Activated naive CD4-positive, alpha-beta T cell treated with anti-CD3 and anti-CD28 coated beads, Interleukin-2, amount 10 ng/mL, durations not matched to agents 7 days and 5 days (primary cell): ENCODE results near the gene PNPLA1.

ENCODE experiments used
- CTCF ChIA-PET: fragments of 350-600 bp; sonication (Branson Sonifier 250); formaldehyde crosslinking; loops from one replicate; lab custom pipeline; 2021; ENCODE audit warnings: antibody characterized with exemption; lab: Charles Lee
- DNase-seq: peaks from one replicate; pipeline ENCODE4 v3.0.0-alpha.2; 2020
- H3K27ac Mint-ChIP-seq: one replicate; pipeline ENCODE4 v1.8.0; 2021; ENCODE audit warnings: mild to moderate bottlenecking, moderate library complexity, mixed read lengths
- H3K27me3 Mint-ChIP-seq: one replicate; pipeline ENCODE4 v1.8.0; 2021; ENCODE audit warnings: mild to moderate bottlenecking, mixed read lengths
- H3K36me3 Mint-ChIP-seq: one replicate; pipeline ENCODE4 v1.8.0; 2021; ENCODE audit warnings: mixed read lengths
- H3K4me1 Mint-ChIP-seq: one replicate; pipeline ENCODE4 v1.8.0; 2021; ENCODE audit warnings: mixed read lengths
- H3K4me3 Mint-ChIP-seq: one replicate; pipeline ENCODE4 v1.8.0; 2021; ENCODE audit warnings: mild to moderate bottlenecking, moderate library complexity, mixed read lengths
- H3K9me3 Mint-ChIP-seq: one replicate; pipeline ENCODE4 v1.8.0; 2021; ENCODE audit warnings: mixed read lengths

Gene PNPLA1

DNA sequence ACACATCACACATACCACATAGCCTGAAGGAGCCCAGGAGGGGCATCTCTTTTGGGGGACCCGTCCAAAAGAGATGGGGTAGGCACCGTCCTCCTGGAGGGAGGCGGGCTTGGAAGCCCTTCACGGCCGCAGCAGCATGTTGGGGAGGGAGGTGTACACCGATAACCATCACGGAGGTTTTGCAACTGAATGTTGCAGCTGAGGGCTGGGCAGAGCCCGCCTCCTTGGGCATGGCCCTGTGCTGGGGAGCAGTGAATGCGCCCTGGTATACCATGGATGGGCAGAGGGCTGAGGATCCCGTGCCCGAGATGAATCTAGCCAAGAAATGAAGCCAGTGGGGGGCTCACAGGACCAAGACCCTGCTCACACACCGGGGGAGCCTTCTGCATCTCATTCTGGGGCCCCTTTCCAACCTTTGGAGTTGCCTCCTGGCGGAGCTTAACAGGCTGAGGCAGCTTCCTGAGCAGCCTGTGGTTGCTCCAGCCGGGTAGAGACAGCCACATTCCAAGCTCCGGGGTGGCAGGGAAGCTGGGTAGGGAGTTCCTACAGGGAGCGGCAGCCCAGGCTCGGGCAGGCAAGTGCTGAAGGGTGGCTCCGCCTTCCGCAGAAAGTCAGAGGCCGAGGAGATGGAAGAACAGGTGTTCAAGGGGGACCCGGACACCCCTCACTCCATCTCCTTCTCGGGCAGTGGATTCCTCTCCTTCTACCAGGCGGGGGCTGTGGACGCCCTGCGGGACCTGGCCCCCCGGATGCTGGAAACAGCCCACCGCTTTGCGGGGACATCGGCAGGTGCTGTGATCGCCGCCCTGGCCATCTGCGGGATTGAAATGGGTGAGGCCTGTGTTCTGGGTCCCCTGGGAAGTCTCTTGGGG, at the start of gene PNPLA1:
Gene PNPLA1, plus strand, starts transcription at position 227 of the 872 bp plus-strand sequence. Its CDS starts 400 bp downstream, at position 627.
- Mint-ChIP-seq H3K36me3 (no peaks in the 10 kb centered on the region), H3K27me3 (peaks cover 47% of the 10 kb centered on the region), H3K4me3 (no peak within 1 kb of the TSS), H3K9me3 (peaks cover 4% of the 10 kb centered on the region), H3K4me1 (no peaks in the 10 kb centered on the region), H3K27ac (no peak within 1 kb of the TSS)
- DNase-seq = no peak
- CTCF ChIA-PET = no interaction called here

DNA sequence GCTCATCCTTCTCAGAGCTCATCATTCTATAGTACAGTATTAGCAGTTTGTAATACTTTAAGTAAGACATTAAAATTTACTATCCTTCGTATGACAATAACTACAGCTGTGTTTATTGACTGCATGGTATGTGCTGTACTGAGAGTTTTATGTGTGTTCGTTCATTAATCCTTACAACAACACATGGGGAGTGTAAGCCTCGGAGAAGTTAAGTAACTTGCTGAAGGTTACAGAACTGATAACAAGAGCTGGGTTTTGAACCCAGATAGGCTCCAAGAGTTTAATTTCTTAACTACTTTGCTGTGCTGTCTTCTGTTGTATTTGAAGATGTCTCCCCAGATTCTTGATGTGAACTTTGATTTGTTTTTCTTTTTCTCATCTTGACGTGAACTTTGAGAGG, 49.6 kb upstream of the PNPLA1 start:
- Mint-ChIP-seq H3K36me3 (peaks cover 35% of the 10 kb centered on the region), H3K27me3 (no peaks in the 10 kb centered on the region), H3K4me1 (no peaks in the 10 kb centered on the region), H3K27ac (no peak overlapping the region), H3K4me3 (no peak overlapping the region), H3K9me3 (no peaks in the 10 kb centered on the region)
- CTCF ChIA-PET = no interaction called here
- no peak for DNase-seq

GRCh38 chr6:36221674-36222073, 48.2 kb upstream of the PNPLA1 start:
- H3K9me3 Mint-ChIP-seq = no peaks in the 10 kb centered on the region
- CTCF ChIA-PET = interaction anchor here (1.0 kb wide), 1 partner anchor 80 kb away, joined by 3 read pairs; no protein-coding TSS in a partner anchor
- H3K27ac Mint-ChIP-seq = no peak overlapping the region
- H3K27me3 Mint-ChIP-seq = no peaks in the 10 kb centered on the region
- peaks cover 37% of the 10 kb centered on the region for H3K36me3 Mint-ChIP-seq
- no peaks in the 10 kb centered on the region for H3K4me1 Mint-ChIP-seq
- no peak overlapping the region for H3K4me3 Mint-ChIP-seq
- DNase-seq = no peak

GRCh38 chr6:36222924-36223323, 46.9 kb upstream of the PNPLA1 start:
- Mint-ChIP-seq H3K27me3 (no peaks in the 10 kb centered on the region), H3K9me3 (no peaks in the 10 kb centered on the region), H3K36me3 (peaks cover 33% of the 10 kb centered on the region), H3K4me1 (no peaks in the 10 kb centered on the region), H3K27ac (no peak overlapping the region), H3K4me3 (no peak overlapping the region)
- no peak for DNase-seq
- CTCF ChIA-PET = no interaction called here

GRCh38 chr6:36223706-36224105, 46.2 kb upstream of the PNPLA1 start:
- no peak for DNase-seq
- no peak overlapping the region for H3K4me3 Mint-ChIP-seq
- no peaks in the 10 kb centered on the region for H3K9me3 Mint-ChIP-seq
- H3K4me1 Mint-ChIP-seq = no peaks in the 10 kb centered on the region
- no peak overlapping the region for H3K27ac Mint-ChIP-seq
- CTCF ChIA-PET = interaction anchor here (0.7 kb wide), 1 partner anchor 235 kb away, joined by 3 read pairs; no protein-coding TSS in a partner anchor
- H3K27me3 Mint-ChIP-seq = no peaks in the 10 kb centered on the region
- peaks cover 35% of the 10 kb centered on the region for H3K36me3 Mint-ChIP-seq

GRCh38 chr6:36224918-36225461, 44.9 kb upstream of the PNPLA1 start:
- H3K9me3 Mint-ChIP-seq = no peaks in the 10 kb centered on the region
- peaks cover 37% of the 10 kb centered on the region for H3K36me3 Mint-ChIP-seq
- DNase-seq = no peak
- H3K27me3 Mint-ChIP-seq = no peaks in the 10 kb centered on the region
- H3K27ac Mint-ChIP-seq = no peak overlapping the region
- no peak overlapping the region for H3K4me3 Mint-ChIP-seq
- CTCF ChIA-PET = no interaction called here
- no peaks in the 10 kb centered on the region for H3K4me1 Mint-ChIP-seq

DNA sequence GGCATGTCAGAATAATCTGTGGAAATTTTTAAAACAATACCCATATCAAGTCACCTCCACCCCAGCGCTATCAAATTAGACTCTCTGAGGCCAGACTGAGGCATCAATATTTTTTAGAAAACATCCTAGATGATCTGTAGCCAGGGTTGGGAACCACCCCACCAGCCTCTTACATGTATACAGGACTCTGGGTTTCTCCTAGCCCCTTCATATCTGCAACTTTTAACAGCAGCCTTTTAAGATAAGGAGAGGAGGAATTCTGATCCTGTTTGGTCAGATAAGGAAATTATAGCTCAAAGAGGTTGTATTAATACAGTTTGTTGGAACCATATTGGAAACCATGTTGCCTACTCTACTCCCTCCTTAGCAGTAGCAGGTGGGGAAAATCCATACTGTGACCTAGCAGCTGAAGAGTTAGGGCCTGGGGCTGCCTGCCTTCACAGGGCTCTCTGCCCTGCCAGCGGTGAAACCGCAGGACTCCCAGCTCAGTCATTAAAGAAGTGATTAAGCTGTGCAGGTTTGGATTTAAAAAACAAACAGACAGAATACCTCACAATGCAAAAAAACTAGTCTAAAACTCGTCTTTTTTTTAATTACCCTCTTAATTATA, 43.3 kb upstream of the PNPLA1 start:
- Mint-ChIP-seq H3K4me3 (no peak overlapping the region), H3K36me3 (peaks cover 42% of the 10 kb centered on the region), H3K27ac (no peak overlapping the region), H3K9me3 (no peaks in the 10 kb centered on the region), H3K27me3 (no peaks in the 10 kb centered on the region), H3K4me1 (no peaks in the 10 kb centered on the region)
- no peak for DNase-seq
- CTCF ChIA-PET = no interaction called here

DNA sequence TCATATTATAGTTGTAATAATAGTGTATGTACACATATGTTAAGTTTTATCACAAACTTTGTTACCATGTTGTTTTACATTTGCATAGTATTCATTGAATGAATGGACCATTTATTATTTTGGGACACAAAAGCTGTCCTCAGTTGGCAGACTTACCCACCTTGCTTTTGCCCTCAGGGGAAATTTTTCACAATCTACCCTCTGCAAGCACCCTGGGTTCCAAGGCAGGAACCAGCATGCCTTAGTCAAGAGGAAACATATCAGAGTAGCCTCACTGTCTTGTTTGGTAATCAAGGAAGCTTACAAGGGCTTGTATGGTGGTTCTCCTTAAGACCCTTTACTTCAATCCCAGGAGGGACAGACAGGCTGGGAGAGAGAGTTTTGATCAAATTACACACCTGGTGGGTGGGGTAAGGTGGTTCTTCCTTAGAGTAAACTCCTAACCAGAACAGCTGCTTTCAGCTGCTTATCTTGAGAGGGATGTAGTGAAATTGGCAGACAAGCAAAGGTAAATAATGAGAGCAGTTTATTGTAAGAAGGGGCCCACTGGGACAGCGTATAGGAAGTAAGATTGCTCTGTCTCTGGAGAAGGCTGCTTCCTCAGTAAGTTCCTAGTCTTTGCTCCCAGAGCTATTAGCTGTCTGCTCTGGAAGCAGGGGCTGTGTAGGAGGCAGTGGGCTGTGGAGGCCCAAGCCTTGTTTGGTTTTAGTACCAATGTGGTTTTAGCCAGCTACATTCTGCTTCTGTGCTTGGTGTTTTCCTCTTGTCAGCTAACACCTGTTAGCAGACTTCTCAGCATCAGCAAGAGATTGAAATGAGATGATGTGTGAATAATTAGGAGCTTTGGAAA, 42.3 kb upstream of the PNPLA1 start:
- Mint-ChIP-seq H3K4me1 (no peaks in the 10 kb centered on the region), H3K27me3 (no peaks in the 10 kb centered on the region), H3K9me3 (no peaks in the 10 kb centered on the region), H3K36me3 (peaks cover 47% of the 10 kb centered on the region), H3K4me3 (no peak overlapping the region), H3K27ac (no peak overlapping the region)
- DNase-seq = no peak
- CTCF ChIA-PET = interaction anchor here (1.0 kb wide), 1 partner anchor 59 kb away, joined by 3 read pairs; no protein-coding TSS in a partner anchor

- Mint-ChIP-seq H3K36me3 (peaks cover 40% of the 10 kb centered on the region), H3K27ac (no peak overlapping the region), H3K4me1 (no peaks in the 10 kb centered on the region), H3K4me3 (no peak overlapping the region), H3K9me3 (no peaks in the 10 kb centered on the region), H3K27me3 (no peaks in the 10 kb centered on the region)
- DNase-seq = no peak
- CTCF ChIA-PET = no interaction called here
Measured at GRCh38 chr6:36229223-36229622, 40.6 kb upstream of the PNPLA1 start.

DNA sequence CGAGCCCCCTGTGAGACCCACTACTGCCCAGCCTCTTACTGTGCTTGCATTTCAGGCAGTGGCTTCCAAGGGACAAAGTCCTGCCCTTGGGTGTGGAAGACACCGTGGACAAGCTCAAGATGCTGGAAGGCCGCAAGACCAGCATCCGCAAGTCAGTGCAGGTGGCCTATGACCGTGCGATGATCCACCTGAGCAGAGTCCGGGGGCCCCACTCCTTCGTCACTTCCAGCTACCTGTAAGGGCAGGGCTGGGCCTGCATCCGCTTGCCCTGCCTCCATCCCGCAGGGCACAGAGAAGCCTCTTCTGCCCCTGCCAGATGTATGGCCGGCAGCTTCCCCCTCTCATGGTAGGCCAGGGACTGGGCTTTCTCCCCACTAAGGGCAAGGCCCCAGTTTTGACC, 39.5 kb upstream of the PNPLA1 start:
- peaks cover 37% of the 10 kb centered on the region for H3K36me3 Mint-ChIP-seq
- CTCF ChIA-PET = no interaction called here

GRCh38 chr6:36232172-36232571, 37.7 kb upstream of the PNPLA1 start:
- Mint-ChIP-seq H3K9me3 (no peaks in the 10 kb centered on the region), H3K36me3 (peaks cover 25% of the 10 kb centered on the region), H3K27ac (no peak overlapping the region), H3K4me1 (peaks cover 9% of the 10 kb centered on the region), H3K4me3 (no peak overlapping the region), H3K27me3 (no peaks in the 10 kb centered on the region)
- CTCF ChIA-PET = no interaction called here
- no peak for DNase-seq

More for the DNA sequence above, 39.5 kb upstream of the PNPLA1 start:
- Mint-ChIP-seq H3K4me1 (peaks cover 8% of the 10 kb centered on the region), H3K27ac (no peak overlapping the region), H3K27me3 (no peaks in the 10 kb centered on the region), H3K4me3 (no peak overlapping the region), H3K9me3 (no peaks in the 10 kb centered on the region)
- no peak for DNase-seq

DNA sequence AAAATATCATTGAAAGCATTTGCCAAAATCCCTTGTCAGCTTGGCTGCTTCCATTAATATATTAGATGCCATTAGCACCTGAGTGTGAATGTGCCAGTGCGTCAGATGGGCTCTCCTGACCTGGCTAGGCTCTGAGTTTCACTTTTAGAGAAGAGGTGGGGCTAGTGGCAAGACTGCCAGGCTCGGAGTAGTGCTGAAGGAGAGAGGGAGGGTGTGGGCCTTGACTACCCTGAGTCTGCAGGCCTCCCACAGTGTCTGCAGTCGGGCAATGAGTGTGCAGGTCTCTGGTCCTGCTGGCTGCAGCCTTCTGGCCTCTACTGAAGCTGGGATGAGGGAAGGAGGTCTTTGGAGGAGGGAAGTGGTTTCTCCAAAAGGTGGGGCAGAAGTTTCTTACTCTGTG, 34.6 kb upstream of the PNPLA1 start:
- no peaks in the 10 kb centered on the region for H3K9me3 Mint-ChIP-seq
- H3K36me3 Mint-ChIP-seq = peaks cover 17% of the 10 kb centered on the region
- no peak overlapping the region for H3K27ac Mint-ChIP-seq
- H3K27me3 Mint-ChIP-seq = no peaks in the 10 kb centered on the region
- DNase-seq = peak; percentile 23
- H3K4me3 Mint-ChIP-seq = no peak overlapping the region
- CTCF ChIA-PET = no interaction called here
- H3K4me1 Mint-ChIP-seq = peaks cover 9% of the 10 kb centered on the region

DNA sequence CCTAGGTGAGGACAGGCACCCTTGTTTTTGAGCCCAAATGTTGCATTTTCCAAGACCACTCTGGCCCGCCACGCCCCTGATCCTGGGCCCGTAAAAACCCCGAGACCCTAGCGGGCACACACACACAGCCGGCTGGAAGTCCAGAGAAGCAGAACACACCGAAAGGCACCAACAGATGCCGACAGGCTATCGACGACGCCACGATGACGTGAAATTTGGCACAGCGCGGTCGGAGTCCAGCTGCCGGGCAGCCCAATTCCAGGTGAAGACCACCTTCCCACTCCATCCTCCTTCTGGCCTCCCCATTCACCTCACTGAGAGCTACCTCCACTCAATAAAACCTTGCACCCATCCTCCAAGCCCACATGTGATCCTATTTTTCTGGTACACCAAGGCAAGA, 34.0 kb upstream of the PNPLA1 start:
- Mint-ChIP-seq H3K9me3 (no peaks in the 10 kb centered on the region), H3K36me3 (peaks cover 16% of the 10 kb centered on the region), H3K27me3 (no peaks in the 10 kb centered on the region), H3K4me1 (peaks cover 9% of the 10 kb centered on the region), H3K4me3 (no peak overlapping the region), H3K27ac (no peak overlapping the region)
- DNase-seq = no peak
- CTCF ChIA-PET = no interaction called here

DNA sequence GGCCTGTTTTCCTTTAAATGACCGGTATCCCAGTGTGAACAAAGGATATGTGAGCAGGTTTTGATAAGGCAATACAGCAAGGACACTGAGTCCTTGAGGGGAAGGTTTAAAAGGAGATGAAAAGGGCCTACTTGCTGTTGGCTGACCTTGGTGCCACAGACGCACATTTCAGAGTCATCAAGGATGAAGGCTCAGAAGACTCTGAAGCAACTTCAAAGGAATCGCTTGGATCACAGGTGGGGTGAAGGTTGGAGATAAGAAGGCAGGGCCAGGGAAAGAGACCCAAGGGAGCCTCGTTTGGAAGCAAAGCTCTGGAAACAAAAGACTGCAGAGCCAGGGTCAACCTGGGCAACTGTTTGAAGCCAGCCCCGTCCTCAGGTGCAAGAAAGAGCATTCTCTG, 30.1 kb upstream of the PNPLA1 start:
- Mint-ChIP-seq H3K9me3 (no peaks in the 10 kb centered on the region), H3K4me1 (peaks cover 20% of the 10 kb centered on the region), H3K4me3 (no peak overlapping the region), H3K27ac (no peak overlapping the region), H3K36me3 (no peaks in the 10 kb centered on the region), H3K27me3 (peaks cover 31% of the 10 kb centered on the region)
- CTCF ChIA-PET = no interaction called here
- DNase-seq = no peak
